Raji (cell line): ENCODE data around the gene ACACA.

Experiments
- POLR2A ChIP-seq: IDR thresholded peaks from 2 replicates; pipeline ENCODE4 v1.6.1; 2011; ENCODE audit warnings: low read depth, low read length, control low read depth; ENCODE audit not compliant: insufficient read depth

The ACACA gene

DNA sequence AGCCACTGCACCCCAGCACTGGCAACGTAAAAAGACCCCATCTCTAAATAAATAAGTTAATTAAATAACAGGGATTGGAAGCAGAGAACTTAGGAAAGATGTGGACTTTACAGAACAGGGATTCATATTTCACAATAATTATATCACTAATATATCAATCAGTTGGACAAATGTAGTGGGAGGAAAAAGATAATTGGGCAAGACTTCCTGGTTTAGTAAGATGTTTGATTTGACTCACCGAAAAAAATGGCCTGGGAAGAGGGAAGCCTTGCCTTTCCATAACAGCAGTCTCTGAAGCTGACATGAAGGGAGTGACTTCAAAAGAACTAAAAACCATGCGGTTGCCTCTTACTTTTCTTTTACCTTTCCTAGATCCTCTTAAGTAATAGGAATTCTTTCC is 46.0 kb downstream of the ACACA start:
- TF ChIP-seq POLR2A = no peak

- 0 out of 2 replicates have a peak, but pooled peaks have one; percentile 11 for TF ChIP-seq POLR2A
These were observed 46.9 kb downstream of the ACACA start for GRCh38 chr17:37359682-37360188.

- peak; percentile 62 for TF ChIP-seq POLR2A
These were observed 47.6 kb downstream of the ACACA start for GRCh38 chr17:37358830-37359681.

- TF ChIP-seq POLR2A = no peak
These were observed 48.4 kb downstream of the ACACA start for GRCh38 chr17:37358098-37358829.

DNA sequence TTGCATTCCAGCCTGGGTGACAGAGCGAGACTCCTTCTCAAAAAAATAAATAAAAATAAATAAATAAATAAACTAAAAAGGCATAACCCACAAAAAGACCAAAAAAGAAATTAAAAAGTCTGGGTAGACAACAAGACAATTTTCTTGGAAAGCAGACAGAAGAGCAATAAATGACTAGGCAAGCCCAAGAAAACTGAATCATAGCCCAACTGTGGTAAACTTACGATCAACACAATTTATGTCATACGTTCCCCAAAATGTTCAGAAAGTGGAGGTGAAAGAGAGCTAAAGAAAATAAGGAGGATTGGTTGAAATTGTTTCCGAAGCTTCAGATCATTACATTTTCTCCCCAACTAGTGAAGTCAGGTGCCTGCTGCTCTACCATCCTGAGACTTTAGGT is 62.1 kb downstream of the ACACA start:
- no peak for TF ChIP-seq POLR2A

- TF ChIP-seq POLR2A = no peak
These were observed 64.0 kb downstream of the ACACA start for GRCh38 chr17:37342589-37342988.

- TF ChIP-seq POLR2A = no peak
These were observed 65.8 kb downstream of the ACACA start for GRCh38 chr17:37340804-37341203.

DNA sequence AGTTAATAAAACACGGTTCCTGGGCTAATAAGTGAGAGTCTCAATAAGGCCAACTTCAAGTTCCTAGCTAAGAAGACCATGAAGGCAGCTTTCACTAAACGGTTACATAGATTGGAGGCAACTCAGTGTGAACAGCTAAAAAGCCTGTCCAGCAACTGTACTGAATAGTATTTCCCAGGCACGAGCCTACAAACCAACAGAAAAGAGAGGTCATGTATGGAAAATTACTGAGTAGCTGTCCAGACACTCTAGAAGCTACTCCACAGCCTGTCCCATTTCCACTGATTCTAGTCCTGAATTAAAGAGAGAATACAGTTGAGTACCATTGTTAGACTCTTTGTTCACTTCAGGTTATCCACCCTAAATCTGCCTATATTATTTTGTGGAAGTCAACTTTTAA is 67.3 kb downstream of the ACACA start:
- TF ChIP-seq POLR2A = no peak

DNA sequence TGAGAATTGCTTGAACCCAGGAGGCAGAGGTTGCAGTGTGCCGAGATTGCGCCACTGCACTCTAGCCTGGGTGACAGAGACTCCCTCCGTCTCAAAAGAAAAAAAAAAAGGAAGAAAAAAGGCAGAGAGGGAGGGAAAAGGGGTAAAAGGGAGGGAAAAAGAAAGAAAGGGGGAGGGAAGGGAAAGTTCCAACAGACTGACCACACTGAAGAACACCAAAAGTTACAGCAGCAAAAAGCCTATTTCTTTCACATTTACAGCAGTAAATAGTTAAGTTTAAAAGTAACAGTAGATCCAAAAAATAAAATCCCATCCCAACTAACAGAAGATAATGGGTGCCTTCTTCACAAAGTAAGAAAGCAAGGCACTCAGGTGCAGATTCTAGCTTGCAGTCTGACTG is 67.8 kb downstream of the ACACA start:
- no peak for TF ChIP-seq POLR2A

GRCh38 chr17:37327341-37328090 is 79.1 kb downstream of the ACACA start:
- no peak for TF ChIP-seq POLR2A

DNA sequence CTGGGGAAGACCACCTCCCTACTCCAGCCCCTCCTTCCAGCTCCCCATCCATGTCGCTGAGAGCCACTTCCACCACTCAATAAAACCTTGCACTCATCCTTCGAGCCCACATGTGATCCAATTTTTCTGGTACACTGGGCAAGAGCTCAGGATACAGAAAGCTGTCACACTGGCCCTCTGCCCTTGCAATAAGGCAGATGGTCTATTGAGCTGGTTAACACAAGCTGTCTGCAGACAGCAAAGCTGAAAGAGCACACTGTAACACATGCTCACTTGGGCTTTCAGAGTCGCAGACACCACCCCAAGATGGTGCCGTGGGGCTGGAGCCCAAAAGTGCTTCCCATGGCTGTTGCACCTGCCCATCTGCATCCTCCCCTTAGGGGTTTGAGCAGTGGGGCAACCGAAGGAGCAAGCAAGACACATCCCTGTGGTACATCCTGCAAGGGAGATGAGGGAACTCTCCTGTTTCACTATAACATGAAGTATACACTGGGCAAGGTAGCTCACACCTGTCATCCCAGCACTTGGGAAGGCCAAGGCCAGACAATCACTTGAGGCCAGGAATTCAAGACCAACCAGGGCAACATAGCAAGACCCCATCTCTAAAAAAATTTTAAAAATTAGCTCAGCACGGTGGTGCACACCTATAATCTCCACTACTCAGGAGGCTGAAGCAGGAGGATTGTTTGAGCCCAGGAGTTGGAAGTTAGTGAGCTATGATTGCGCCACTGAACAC is 83.6 kb downstream of the ACACA start:
- TF ChIP-seq POLR2A = no peak

DNA sequence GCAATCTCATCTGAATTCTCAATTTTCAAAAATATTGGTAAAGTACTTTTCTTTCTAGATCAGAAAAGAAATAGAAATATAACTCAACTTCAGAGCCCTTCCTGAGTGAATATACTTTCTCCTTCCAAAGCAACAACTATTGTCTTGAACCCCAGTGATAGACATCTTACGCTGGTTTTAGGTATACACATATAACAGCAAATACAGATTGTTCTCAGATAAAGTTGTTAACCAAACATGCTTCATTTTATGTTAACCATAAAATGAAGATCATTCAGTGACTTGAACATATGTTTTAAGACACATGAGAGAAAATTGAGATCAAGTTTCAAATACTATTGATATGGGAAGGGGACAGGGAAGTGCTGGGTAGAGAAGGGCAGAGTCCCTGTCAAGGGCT is 84.5 kb downstream of the ACACA start:
- no peak for TF ChIP-seq POLR2A

GRCh38 chr17:37318931-37319594 is 87.6 kb downstream of the ACACA start:
- TF ChIP-seq POLR2A = no peak

DNA sequence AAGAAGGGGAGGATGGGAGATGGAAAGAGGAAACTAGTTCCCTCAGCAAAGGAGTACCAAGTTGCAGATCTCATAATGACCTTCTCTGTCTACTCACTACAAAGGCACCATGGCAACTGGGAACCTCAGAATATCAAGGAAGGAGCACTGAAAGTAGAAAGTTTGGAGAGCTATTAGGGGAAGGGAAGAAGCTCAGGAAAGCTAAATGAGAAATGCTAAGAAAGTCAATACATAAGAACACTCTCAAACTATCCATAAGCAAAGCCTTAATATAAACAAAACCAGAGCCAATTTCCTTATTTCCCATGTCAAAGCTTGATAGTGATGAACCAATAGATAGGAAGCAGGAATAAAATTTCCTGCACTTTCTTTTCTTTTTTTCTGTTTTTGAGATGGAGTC is 88.8 kb downstream of the ACACA start:
- no peak for TF ChIP-seq POLR2A

- TF ChIP-seq POLR2A = no peak
These were observed 91.0 kb downstream of the ACACA start for GRCh38 chr17:37315601-37316000.
